ENCODE results near the gene HPN.

- TF ChIP-seq CTCF (IDR thresholded peaks at IDR 0.05; ENCODE audit: borderline replicate concordance, extremely low read depth, low read length, poor library complexity, severe bottlenecking) (no peak), EZH2 (IDR thresholded peaks at IDR 0.05; ENCODE audit: borderline replicate concordance, low read depth, low read length, severe bottlenecking) (no peak)
These were observed 42.4 kb downstream of the HPN start for GRCh38 chr19:35083691-35084508.

Data from DND-41 (cell line).